Sigmoid colon (tissue), 3 donors: ENCODE data around the gene FAR2.

Source experiments
- POLR2A ChIP-seq, 2 donors: fragments of 450-650 bp; IDR thresholded peaks; one replicate each; pipeline ENCODE4 v1.6.1; 2016; ENCODE audit warnings: antibody characterized with exemption in 2 of 2, mild to moderate bottlenecking in 2 of 2, moderate library complexity in 2 of 2
- TF ChIP-seq, protein P1 (sequence below), 4 experiments: fragments of 450-650 bp in 3 of 4; fragments of 200-600 bp in 1 of 4; IDR thresholded peaks; one replicate each; pipeline ENCODE4 v1.5.1; 2016 to 2019; ENCODE audit warnings: antibody characterized with exemption in 4 of 4, mild to moderate bottlenecking in 3 of 4, moderate library complexity in 2 of 4

- TF ChIP-seq POLR2A (IDR thresholded peaks at IDR 0.05): no peak
- TF ChIP-seq, protein P1, sequence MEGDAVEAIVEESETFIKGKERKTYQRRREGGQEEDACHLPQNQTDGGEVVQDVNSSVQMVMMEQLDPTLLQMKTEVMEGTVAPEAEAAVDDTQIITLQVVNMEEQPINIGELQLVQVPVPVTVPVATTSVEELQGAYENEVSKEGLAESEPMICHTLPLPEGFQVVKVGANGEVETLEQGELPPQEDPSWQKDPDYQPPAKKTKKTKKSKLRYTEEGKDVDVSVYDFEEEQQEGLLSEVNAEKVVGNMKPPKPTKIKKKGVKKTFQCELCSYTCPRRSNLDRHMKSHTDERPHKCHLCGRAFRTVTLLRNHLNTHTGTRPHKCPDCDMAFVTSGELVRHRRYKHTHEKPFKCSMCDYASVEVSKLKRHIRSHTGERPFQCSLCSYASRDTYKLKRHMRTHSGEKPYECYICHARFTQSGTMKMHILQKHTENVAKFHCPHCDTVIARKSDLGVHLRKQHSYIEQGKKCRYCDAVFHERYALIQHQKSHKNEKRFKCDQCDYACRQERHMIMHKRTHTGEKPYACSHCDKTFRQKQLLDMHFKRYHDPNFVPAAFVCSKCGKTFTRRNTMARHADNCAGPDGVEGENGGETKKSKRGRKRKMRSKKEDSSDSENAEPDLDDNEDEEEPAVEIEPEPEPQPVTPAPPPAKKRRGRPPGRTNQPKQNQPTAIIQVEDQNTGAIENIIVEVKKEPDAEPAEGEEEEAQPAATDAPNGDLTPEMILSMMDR (IDR thresholded peaks at IDR 0.05): no peak
These were observed 51.5 kb downstream of the FAR2 start for GRCh38 chr12:29200586-29200985.
